HG02970 (cell line): ENCODE results near the gene SCTR.
"Not testable (repeated sequence)": the region's sequence is repeated elsewhere in the genome, so short reads cannot be mapped to it uniquely, and the experiment has no call there.

Experiments used
- ATAC-seq: cut with Tn5 transposase; IDR thresholded peaks from one replicate; pipeline ENCODE4 v1.9.1; 2021; ENCODE audit warnings: mild to moderate bottlenecking, moderate library complexity, moderate number of reproducible peaks; ENCODE audit not compliant: unreplicated experiment, low FRiP score

Gene SCTR

GRCh38 chr2:119421304-119421703, 103.0 kb downstream of the SCTR start:
- no peak for ATAC-seq

GRCh38 chr2:119419803-119420508, 104.3 kb downstream of the SCTR start:
- ATAC-seq = no peak

- ATAC-seq = no peak
Observed at GRCh38 chr2:119419065-119419464, 105.2 kb downstream of the SCTR start.

GRCh38 chr2:119417908-119418307, 106.4 kb downstream of the SCTR start:
- no peak for ATAC-seq

GRCh38 chr2:119416299-119416923, 107.9 kb downstream of the SCTR start:
- ATAC-seq = no peak

GRCh38 chr2:119415630-119416029, 108.7 kb downstream of the SCTR start:
- ATAC-seq = no peak

GRCh38 chr2:119414894-119415293, 109.4 kb downstream of the SCTR start:
- no peak for ATAC-seq

- ATAC-seq = no peak
Observed at GRCh38 chr2:119409506-119409905, 114.8 kb downstream of the SCTR start.

GRCh38 chr2:119408221-119408619, 116.1 kb downstream of the SCTR start:
- no peak for ATAC-seq

- no peak for ATAC-seq
Observed at GRCh38 chr2:119407430-119408220, 116.7 kb downstream of the SCTR start.

- no peak for ATAC-seq
Observed at GRCh38 chr2:119405151-119405550, 119.1 kb downstream of the SCTR start.

GRCh38 chr2:119403618-119404017, 120.7 kb downstream of the SCTR start:
- ATAC-seq = not testable (repeated sequence)

GRCh38 chr2:119402645-119403560, 121.4 kb downstream of the SCTR start:
- no peak for ATAC-seq

GRCh38 chr2:119402106-119402505, 122.2 kb downstream of the SCTR start:
- ATAC-seq = no peak

GRCh38 chr2:119397196-119397595, 127.1 kb downstream of the SCTR start:
- ATAC-seq = no peak

GRCh38 chr2:119393971-119394748, 130.1 kb downstream of the SCTR start:
- no peak for ATAC-seq
